HEK293T (cell line): ENCODE data around the gene CFAP74.

ENCODE experiments used
- CTCF ChIA-PET: fragments of 350-600 bp; formaldehyde crosslinking; extraction: SDS; loops from one replicate; lab custom pipeline; 2021; ENCODE audit warnings: antibody characterized with exemption, inconsistent platforms; lab: Yijun Ruan, JAX
- POLR2A ChIA-PET: fragments of 350-600 bp; formaldehyde crosslinking; extraction: SDS; loops from one replicate; lab custom pipeline; 2020; ENCODE audit warnings: antibody characterized with exemption, inconsistent platforms; lab: Yijun Ruan, JAX
- DNase-seq: peaks from one replicate; pipeline ENCODE4 v3.0.0; 2012; ENCODE audit warnings: mixed read lengths; ENCODE audit errors: extremely low spot score
- ARNT ChIP-seq: fragments of 450-650 bp; IDR thresholded peaks from 2 replicates; pipeline ENCODE4 v1.6.1; 2017; ENCODE audit warnings: mild to moderate bottlenecking
- BHLHE40 ChIP-seq: fragments of 450-650 bp; IDR thresholded peaks from 2 replicates; pipeline ENCODE4 v1.6.1; 2016; ENCODE audit warnings: mild to moderate bottlenecking, moderate library complexity, borderline replicate concordance
- CTBP1 ChIP-seq: fragments of 450-650 bp; IDR thresholded peaks from 2 replicates; pipeline ENCODE4 v1.6.1; 2016; ENCODE audit warnings: borderline replicate concordance
- ELF4 ChIP-seq: fragments of 450-650 bp; IDR thresholded peaks from 2 replicates; pipeline ENCODE4 v1.6.1; 2017; ENCODE audit warnings: antibody characterized with exemption
- FOXA1 ChIP-seq: fragments of 450-650 bp; IDR thresholded peaks from 2 replicates; pipeline ENCODE4 v1.6.1; 2016; ENCODE audit warnings: mild to moderate bottlenecking
- FOXK2 ChIP-seq: fragments of 450-650 bp; IDR thresholded peaks from 2 replicates; pipeline ENCODE4 v1.6.1; 2016; ENCODE audit warnings: mild to moderate bottlenecking
- FOXM1 ChIP-seq: fragments of 450-650 bp; IDR thresholded peaks from 2 replicates; pipeline ENCODE4 v1.6.1; 2017; ENCODE audit warnings: mild to moderate bottlenecking, borderline replicate concordance
- HDGF ChIP-seq: fragments of 450-650 bp; IDR thresholded peaks from 2 replicates; pipeline ENCODE4 v1.6.1; 2017; ENCODE audit warnings: antibody characterized with exemption, borderline replicate concordance
- L3MBTL2 ChIP-seq: fragments of 450-650 bp; conservative IDR thresholded peaks from 2 replicates; pipeline ENCODE4 v1.6.1; 2016; ENCODE audit warnings: mild to moderate bottlenecking
- LEF1 ChIP-seq: fragments of 450-650 bp; IDR thresholded peaks from 2 replicates; pipeline ENCODE4 v1.6.1; 2017; ENCODE audit warnings: mild to moderate bottlenecking, borderline replicate concordance
- NFRKB ChIP-seq: fragments of 450-650 bp; IDR thresholded peaks from 2 replicates; pipeline ENCODE4 v1.6.1; 2016; ENCODE audit warnings: mild to moderate bottlenecking, moderate library complexity
- SP1 ChIP-seq: fragments of 450-650 bp; IDR thresholded peaks from 2 replicates; pipeline ENCODE4 v1.6.1; 2017
- SUZ12 ChIP-seq: fragments of 450-650 bp; IDR thresholded peaks from 2 replicates; pipeline ENCODE4 v1.6.1; 2016; ENCODE audit warnings: mild to moderate bottlenecking
- TARDBP ChIP-seq: fragments of 450-650 bp; IDR thresholded peaks from 2 replicates; pipeline ENCODE4 v1.6.1; 2016
- ZNF384 ChIP-seq: fragments of 450-650 bp; IDR thresholded peaks from 2 replicates; pipeline ENCODE4 v1.6.1; 2016
- TF ChIP-seq, protein P1 (sequence below): fragments of 450-650 bp; IDR thresholded peaks from 2 replicates; pipeline ENCODE4 v1.6.1; 2016

The CFAP74 gene

DNA sequence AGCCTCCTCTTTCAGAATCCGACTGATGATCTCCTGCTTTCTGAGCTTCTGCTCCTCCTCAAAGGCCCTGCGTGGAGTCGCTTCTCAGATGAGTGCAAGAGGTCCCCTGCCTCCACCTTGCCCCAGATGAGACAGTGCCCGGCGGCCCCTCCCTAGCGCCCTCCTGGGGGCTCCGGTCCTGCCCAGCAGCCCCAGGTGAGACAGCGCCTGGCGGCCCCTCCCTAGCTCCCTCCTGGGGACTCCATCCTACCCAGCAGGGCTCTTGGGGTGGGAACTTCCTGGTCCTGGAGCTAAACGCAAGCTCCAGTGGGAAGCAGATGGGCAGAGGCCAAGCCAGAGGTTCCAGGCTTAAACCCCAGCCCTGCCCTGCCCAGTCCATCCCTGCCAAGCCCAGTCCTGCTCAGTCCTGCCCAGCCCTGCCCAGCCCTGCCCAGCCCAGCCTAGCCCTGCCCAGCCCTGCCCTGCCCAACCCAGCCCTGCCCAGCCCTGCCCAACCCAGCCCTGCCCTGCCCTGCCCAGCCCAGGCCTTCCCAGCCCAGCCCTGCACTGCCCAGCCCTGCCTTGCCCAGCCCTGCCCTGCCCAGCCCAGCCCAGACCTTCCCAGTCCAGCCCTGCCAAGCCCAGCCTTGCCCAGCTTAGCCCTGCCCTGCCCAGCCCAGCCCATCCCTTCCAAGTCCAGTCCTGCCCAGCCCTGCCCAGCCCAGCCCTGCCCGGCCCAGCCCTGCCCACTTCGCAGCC lies 34.6 kb downstream of the CFAP74 start:
- POLR2A ChIA-PET = no interaction called here
- CTCF ChIA-PET = no interaction called here
- no peak for TF ChIP-seq L3MBTL2
- TF ChIP-seq FOXK2 = no peak
- no peak for TF ChIP-seq CTBP1
- no peak for TF ChIP-seq SP1
- no peak for TF ChIP-seq LEF1
- no peak for TF ChIP-seq ZNF384
- TF ChIP-seq BHLHE40 = no peak
- no peak for TF ChIP-seq SUZ12
- no peak for TF ChIP-seq FOXM1
- TF ChIP-seq HDGF = no peak
- TF ChIP-seq ARNT = no peak
- no peak for DNase-seq

DNA sequence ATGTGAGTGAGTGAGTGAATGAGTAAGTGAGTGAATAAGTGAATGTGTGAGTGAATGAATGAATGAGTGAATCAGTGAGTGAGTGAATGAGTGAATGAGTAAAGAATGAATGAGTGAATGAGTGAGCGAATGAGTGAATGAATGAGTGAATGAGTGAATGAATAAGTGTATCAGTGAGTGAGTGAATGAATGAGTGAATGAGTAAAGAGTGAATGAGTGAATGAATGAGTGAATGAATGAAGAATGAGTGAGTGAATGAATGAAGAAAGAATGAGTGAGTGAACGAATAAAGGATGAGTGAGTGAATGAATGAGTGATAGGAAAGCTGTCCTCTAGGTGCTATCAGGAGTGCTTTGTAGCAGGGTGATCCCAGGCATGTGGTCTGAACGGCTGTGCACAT lies 35.7 kb downstream of the CFAP74 start:
- TF ChIP-seq ELF4 = no peak
- TF ChIP-seq, protein P1, sequence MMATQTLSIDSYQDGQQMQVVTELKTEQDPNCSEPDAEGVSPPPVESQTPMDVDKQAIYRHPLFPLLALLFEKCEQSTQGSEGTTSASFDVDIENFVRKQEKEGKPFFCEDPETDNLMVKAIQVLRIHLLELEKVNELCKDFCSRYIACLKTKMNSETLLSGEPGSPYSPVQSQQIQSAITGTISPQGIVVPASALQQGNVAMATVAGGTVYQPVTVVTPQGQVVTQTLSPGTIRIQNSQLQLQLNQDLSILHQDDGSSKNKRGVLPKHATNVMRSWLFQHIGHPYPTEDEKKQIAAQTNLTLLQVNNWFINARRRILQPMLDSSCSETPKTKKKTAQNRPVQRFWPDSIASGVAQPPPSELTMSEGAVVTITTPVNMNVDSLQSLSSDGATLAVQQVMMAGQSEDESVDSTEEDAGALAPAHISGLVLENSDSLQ = no peak
- TF ChIP-seq FOXM1 = no peak
- no peak for TF ChIP-seq LEF1
- TF ChIP-seq BHLHE40 = no peak
- TF ChIP-seq SP1 = no peak
- no peak for TF ChIP-seq ZNF384
- TF ChIP-seq CTBP1 = no peak
- no peak for TF ChIP-seq FOXK2
- DNase-seq = no peak
- POLR2A ChIA-PET = no interaction called here
- CTCF ChIA-PET = no interaction called here

DNA sequence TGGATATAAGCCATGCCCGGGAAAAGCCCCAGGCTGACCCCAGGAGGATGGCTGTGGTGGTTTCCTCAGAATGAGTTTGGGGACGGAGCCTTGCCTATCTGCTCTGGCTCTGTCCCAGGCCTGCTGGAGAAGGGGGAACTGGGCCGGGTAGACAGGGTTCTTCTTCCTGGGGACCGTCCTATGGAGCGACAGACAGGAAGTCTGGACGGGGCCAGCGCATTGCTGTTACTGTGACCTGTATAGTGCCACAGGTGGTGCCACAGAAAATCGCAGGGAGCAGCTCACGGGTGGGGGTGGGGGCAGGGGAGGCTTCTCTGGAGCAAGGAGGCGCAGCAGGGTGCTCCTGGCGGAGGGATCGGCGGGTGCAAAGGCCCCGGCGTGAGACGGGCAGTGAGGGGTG lies 36.4 kb downstream of the CFAP74 start:
- DNase-seq = no peak
- TF ChIP-seq FOXK2 (no peak), SP1 (no peak), HDGF (no peak), LEF1 (no peak), ELF4 (no peak), FOXA1 (no peak), BHLHE40 (no peak), ZNF384 (no peak), NFRKB (no peak), TARDBP (no peak), CTBP1 (no peak), ARNT (no peak), L3MBTL2 (no peak), FOXM1 (no peak), SUZ12 (no peak)
- TF ChIP-seq, protein P1 = no peak
- ChIA-PET CTCF (interaction anchor here (2.6 kb wide), 1 partner anchor 23 kb away, joined by 7 read pairs; no protein-coding TSS in a partner anchor), POLR2A (no interaction called here)

DNA sequence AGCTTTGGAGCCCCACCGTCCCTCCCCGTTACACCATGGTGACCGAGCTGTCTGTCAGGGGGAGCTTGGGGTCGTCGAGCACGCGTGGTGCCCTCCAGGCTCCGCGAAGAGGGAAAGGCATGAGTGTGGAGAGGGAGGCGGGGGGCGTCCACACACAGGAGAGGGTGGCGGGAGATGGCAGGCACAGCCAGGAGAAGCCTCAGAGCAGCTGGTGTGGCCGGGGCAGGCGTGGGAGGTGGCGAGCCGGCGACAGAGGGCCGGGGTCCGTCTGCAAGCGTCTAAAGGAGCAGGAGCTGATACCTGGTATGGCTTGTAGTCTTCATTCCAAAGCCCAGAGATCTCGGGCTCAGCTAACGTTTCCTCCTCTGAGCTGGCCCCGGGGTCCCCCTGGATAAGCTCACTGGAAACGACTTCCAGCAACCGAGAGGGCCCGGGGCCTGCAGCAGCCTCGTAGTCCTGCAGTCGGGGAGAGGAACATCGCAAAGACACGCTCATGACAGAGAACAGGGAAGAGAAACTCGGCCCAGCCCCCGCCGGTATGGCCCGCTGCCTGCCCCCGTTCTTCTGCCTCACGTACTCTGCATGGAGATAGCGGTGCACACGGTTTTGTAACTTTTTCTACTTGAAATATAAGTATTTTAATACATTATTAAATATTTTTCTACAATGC lies 37.4 kb downstream of the CFAP74 start:
- ChIA-PET CTCF (interaction anchor here (1.3 to 2.6 kb wide), 3 partner anchors 22 to 79 kb away, joined by 3 to 7 read pairs (median 3); no protein-coding TSS in a partner anchor), POLR2A (no interaction called here)
- TF ChIP-seq NFRKB = no peak
- no peak for TF ChIP-seq LEF1
- no peak for TF ChIP-seq FOXA1
- no peak for TF ChIP-seq SP1
- TF ChIP-seq HDGF = no peak
- no peak for TF ChIP-seq CTBP1
- no peak for DNase-seq

DNA sequence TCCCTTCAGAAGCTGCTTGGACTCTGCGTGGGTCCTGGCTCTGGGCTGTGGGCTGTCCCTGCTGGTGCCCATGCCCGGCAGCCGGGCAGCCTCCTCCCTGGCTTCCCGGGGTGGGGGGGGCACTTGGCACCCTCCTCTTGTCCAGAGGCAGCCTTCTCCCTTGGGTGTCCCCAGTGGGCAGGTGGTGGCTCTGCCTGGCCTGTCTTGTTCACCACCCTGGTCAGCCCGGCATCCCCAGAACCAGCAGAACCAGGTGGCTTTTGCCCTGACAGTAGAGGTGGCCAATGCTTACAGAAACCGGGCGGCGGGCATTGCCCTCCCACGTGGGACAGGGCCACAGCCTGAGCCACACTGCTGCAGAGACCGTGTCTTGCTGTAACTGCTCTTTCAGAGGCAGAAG lies 38.0 kb downstream of the CFAP74 start:
- no peak for DNase-seq
- ChIA-PET CTCF (interaction anchor here (1.3 to 2.6 kb wide), 3 partner anchors 21 to 79 kb away, joined by 3 to 7 read pairs (median 3); no protein-coding TSS in a partner anchor), POLR2A (no interaction called here)

DNA sequence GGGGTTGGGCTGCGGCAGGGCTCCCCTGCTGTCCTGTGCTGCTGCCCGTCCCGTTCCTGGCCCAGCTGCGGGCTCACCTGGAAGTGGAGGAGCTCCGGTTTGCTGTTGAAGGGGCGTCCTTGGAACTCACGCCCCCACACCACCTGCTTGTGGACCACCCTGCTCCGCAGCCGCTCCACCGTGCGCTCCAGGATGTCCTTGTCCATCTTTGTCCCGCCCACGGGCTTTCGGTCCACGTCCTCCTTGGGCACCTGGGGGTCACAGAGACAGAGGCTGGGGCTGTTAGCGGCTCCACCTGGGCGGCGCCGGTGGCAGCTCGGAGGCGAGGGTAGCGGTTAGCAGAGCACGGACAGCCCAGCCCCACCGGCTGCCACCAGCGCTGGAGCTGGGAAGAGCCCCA lies 38.8 kb downstream of the CFAP74 start:
- ChIA-PET CTCF (interaction anchor here (1.3 to 2.6 kb wide), 2 partner anchors 20 to 80 kb away, joined by 3 to 7 read pairs; no protein-coding TSS in a partner anchor), POLR2A (no interaction called here)
- no peak for DNase-seq

More for the DNA sequence above, 38.0 kb downstream of the CFAP74 start:
- no peak for TF ChIP-seq FOXM1
- no peak for TF ChIP-seq FOXK2
- no peak for TF ChIP-seq HDGF
- TF ChIP-seq NFRKB = no peak

More for the DNA sequence above, 38.8 kb downstream of the CFAP74 start:
- TF ChIP-seq SP1 = no peak
- no peak for TF ChIP-seq CTBP1
- TF ChIP-seq, protein P1 = no peak
